LNCaP clone FGC (cell line): ENCODE data around the gene RASA4.
"Not testable (repeated sequence)": the region's sequence is repeated elsewhere in the genome, so short reads cannot be mapped to it uniquely, and the experiment has no call there.

Source experiments
- DNase-seq: peaks from one replicate; pipeline ENCODE4 v3.0.0-alpha.2; 2011; ENCODE audit warnings: low read depth
- H3K4me3 ChIP-seq: 2 replicates; pipeline ENCODE4 v1.5.1; 2011; ENCODE audit warnings: mild to moderate bottlenecking, low read depth, low read length, control low read depth

The RASA4 gene

GRCh38 chr7:102616507-102617125, at the start of gene RASA4:
RASA4 (minus strand) TSS chr7:102616756; CDS start chr7:102616689, 67 bp downstream.
- DNase-seq: not testable (repeated sequence)
- 0 out of 2 replicates have a peak within 1 kb of the TSS, but pooled peaks have one; percentile 21 for H3K4me3 ChIP-seq

GRCh38 chr7:102664765-102665164, 48.2 kb upstream of the RASA4 start:
- not testable (repeated sequence) for H3K4me3 ChIP-seq, DNase-seq

DNA sequence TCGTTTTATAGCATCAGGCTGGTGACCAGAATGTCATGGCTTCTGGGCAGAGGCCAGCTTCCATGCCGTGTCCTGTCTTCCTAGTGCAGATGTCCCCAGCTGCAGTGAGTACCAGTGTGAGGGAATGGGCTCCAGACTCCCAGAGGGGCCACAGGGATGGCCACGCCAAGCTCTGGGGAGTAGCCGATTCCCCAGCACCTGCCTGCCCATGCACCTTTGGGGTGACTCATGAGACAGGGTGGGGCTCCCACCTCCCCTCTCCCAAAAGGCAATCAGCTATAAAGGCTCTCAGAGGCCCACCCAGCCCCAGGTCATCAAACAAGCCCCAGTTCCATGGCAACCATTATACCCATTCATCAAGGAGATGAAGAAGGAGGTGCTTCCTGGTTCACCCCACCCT, 33.4 kb upstream of the RASA4 start, which contains the start of gene SPDYE2B:
Gene SPDYE2B (plus strand): TSS at position 396 of the 400 bp plus-strand sequence. CDS start 2,030 bp downstream, outside the sequence.
- not testable (repeated sequence) for H3K4me3 ChIP-seq, DNase-seq

DNA sequence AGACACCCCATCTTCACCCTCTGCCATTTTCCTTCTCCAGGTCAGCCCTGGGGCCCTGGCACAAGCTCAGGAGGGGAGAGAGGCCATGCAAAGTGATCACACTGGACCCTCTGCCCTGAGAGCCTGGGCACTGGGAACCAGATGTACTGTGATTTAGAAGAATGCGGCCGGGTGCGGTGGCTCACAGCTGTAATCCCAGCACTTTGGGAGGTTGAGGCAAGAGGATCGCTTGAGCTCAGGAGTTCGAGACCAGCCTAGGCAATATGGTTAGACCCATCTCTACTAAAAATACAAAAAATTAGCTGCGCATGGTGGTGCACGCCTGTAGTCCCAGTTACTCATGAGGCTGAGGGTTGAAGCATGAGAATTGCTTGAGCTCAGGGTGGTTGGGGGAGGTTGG, 31.3 kb upstream of the RASA4 start:
- H3K4me3 ChIP-seq, DNase-seq: not testable (repeated sequence)

- DNase-seq, H3K4me3 ChIP-seq: not testable (repeated sequence)
Observed at GRCh38 chr7:102643404-102643803, 26.8 kb upstream of the RASA4 start.

DNA sequence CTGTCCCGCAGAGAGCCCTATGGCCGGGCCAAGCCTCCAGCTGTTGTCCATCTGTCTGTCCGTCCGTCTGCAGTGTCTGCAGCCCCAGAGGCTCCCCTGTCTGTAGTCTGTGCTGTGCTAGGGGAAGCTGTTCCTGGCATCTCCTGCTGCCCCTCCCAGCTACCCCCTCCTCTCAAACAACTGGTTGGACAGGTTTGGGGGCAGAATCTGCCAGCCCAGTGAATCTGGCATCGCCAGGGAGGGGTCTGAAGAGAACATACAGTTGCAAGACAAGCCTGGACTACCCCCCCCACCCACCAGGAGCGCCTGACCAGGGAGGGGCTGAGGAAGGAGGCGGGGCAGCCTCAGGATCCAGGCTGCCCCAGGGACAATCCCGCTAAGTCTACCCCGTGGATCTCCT, 26.1 kb upstream of the RASA4 start, which contains the start of gene UPK3BL1:
Gene UPK3BL1 (minus strand): TSS at position 101 of the 400 bp plus-strand sequence. CDS start 50 bp downstream, at position 51.
- H3K4me3 ChIP-seq, DNase-seq: not testable (repeated sequence)

- not testable (repeated sequence) for H3K4me3 ChIP-seq, DNase-seq
Observed at GRCh38 chr7:102638848-102639247, 22.3 kb upstream of the RASA4 start.

- H3K4me3 ChIP-seq, DNase-seq: not testable (repeated sequence)
Observed at GRCh38 chr7:102636956-102637355, 20.4 kb upstream of the RASA4 start.

DNA sequence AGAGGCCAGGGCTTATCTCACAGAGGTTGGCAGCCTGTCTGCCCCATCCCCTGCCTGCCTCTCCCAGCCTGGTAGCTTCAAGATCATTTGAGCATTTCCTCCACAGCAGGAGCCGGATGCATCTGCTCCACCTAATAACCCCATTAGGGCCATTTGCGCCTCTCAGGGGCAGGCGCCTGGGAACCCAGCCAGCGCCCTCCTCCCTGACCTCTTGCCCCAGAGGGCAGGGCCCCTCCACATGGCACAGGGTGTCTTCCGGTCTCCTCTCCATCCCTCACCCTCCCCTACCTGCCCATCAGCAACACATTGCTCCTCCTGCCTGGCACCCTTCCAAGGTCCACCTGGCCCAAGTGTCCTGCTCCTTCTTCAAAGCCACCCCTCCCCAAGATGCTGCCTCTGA, 18.8 kb upstream of the RASA4 start:
- H3K4me3 ChIP-seq, DNase-seq: not testable (repeated sequence)

GRCh38 chr7:102634299-102634698, 17.7 kb upstream of the RASA4 start:
- not testable (repeated sequence) for DNase-seq, H3K4me3 ChIP-seq

- not testable (repeated sequence) for H3K4me3 ChIP-seq, DNase-seq
Observed at GRCh38 chr7:102630622-102631021, 14.1 kb upstream of the RASA4 start.

DNA sequence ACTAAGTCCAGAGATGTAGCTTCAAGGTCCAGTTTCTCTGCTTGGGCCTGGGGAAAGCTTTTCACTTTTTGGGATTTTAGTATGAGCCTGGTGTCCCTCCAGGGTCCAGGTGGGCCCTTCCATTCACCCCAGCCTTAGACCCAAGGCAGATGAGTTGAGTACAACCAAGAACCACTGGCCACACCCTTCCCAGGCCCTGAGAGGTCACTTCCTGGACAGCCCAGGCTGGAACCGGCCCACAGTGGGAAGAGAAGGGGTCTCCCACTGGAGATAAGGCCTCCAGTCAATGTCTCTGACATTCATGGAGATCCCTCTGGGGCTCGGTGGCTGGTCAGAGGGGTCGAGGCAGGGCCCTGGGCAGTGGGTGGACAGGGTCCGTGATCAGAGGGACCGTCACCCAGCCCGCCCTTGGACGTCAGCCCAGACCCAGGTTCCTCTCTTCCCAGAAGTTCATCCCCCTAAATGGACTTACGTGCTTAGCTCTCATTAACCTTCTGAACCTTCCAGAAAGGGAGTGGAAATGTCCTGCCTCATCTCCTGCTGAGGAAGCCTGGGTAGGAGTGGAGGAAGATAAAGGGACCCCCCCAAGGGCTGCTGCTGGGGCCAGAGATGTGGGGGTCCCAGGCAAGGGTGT, 10.8 kb upstream of the RASA4 start:
- not testable (repeated sequence) for H3K4me3 ChIP-seq, DNase-seq

DNA sequence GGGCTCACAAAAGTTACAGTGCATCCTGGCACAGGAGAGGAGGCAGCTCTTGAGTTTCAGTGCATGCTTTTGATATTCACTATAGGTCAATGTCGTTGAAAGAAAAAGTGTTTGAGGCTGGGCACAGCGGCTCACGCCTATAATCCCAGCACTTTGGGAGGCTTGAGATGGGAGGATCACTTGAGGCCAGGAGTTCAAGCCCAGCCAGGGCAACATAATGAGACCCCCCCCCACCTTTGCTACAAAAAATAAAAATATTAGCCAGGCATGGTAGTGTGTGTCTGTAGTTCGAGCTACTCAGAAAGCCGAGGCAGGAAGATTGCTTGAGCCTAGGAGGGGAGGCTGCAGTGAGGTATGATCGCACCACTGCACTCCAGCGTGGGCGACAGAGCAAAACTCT, 1.6 kb upstream of the RASA4 start:
- DNase-seq, H3K4me3 ChIP-seq: not testable (repeated sequence)

DNA sequence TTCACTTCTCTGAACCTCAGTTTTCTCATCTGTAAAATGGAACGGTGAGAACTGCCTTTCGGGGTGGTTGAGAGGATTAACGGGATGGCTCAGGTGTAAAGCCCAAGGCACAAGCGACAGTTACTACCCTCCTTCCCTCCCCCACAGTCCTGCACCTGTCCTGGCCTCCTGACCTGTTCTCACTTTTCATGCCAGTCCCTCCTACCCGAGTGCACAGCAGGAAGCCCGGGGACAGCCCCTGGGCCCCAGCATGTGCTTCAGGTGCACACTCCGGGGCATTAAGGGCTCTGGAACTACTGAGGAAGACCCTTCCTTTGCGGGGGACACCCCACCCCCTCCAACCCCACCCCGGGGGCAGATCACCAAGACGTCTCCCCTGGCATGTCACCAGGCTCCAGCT, 626 bp downstream of the RASA4 start:
- not testable (repeated sequence) for DNase-seq, H3K4me3 ChIP-seq

GRCh38 chr7:102614873-102615272, 1.7 kb downstream of the RASA4 start:
- not testable (repeated sequence) for H3K4me3 ChIP-seq, DNase-seq

GRCh38 chr7:102614346-102614697, 2.2 kb downstream of the RASA4 start:
- not testable (repeated sequence) for H3K4me3 ChIP-seq, DNase-seq

GRCh38 chr7:102613575-102614345, 2.8 kb downstream of the RASA4 start:
- not testable (repeated sequence) for H3K4me3 ChIP-seq, DNase-seq

DNA sequence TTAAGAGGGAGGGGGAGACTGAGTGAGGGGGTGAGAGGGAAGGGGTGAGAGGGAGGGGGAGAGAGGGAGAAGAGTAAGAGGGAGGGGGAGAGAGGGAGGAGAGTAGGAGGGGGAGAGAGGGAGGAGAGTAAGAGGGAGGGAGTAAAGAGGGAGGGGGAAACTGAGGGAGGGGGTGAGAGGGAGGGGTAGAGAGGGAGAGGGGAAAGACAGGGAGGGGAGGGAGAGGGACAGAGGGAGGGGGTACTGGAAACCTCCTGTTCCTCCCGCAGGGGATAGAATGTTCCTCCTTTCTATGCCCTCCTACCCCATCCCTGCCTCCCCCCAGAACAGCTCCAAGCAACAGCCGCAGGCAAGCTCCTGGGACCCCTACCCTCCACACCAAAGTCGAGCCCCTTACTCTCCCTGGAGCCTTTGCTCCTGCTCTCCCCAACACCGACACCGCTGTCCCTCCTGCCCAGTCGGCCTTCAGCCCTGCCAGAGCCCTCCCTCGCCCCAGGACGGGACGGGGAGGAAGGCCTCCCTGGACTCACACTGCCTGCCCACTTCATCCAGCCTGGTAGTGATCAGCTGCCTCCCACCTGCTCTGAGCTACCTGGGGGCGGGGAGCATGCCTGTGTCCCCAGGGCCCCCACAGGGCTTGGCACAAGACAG, 4.8 kb downstream of the RASA4 start:
- DNase-seq, H3K4me3 ChIP-seq: not testable (repeated sequence)

GRCh38 chr7:102611013-102611674, 5.4 kb downstream of the RASA4 start:
- DNase-seq, H3K4me3 ChIP-seq: not testable (repeated sequence)
